ENCODE results near the gene PIK3C3.

PIK3C3 gene

GRCh38 chr18:41954827-41955613 lies at the start of gene PIK3C3:
PIK3C3 (plus strand) TSS chr18:41955234; CDS start chr18:41955292, 58 bp downstream.
- DNase-seq (ENCODE audit: low read depth) = peak; percentile 98
- TF ChIP-seq CTCF (IDR thresholded peaks at IDR 0.05; ENCODE audit: low read depth, low read length, missing control alignments) = no peak
- in situ Hi-C loops (cut with HindIII; ENCODE audit: low sequenced_read_pairs) = no loop called here
- H3K4me3 ChIP-seq (ENCODE audit: low read depth, low read length) = peak within 1 kb of the TSS; percentile 71

GRCh38 chr18:41905786-41906527 lies 49.1 kb upstream of the PIK3C3 start:
- no peak for DNase-seq (ENCODE audit: low read depth)
- H3K4me3 ChIP-seq (ENCODE audit: low read depth, low read length) = no peak overlapping the region
- no peak for TF ChIP-seq CTCF (IDR thresholded peaks at IDR 0.05; ENCODE audit: low read depth, low read length, missing control alignments)
- in situ Hi-C loops (cut with HindIII; ENCODE audit: low sequenced_read_pairs) = no loop called here

GRCh38 chr18:41906528-41907146 lies 48.4 kb upstream of the PIK3C3 start:
- no peak overlapping the region for H3K4me3 ChIP-seq (ENCODE audit: low read depth, low read length)
- peak; percentile 63 for DNase-seq (ENCODE audit: low read depth)
- peak; percentile 35 for TF ChIP-seq CTCF (IDR thresholded peaks at IDR 0.05; ENCODE audit: low read depth, low read length, missing control alignments)
- in situ Hi-C loops (cut with HindIII; ENCODE audit: low sequenced_read_pairs) = no loop called here

GRCh38 chr18:41917181-41917580 lies 37.9 kb upstream of the PIK3C3 start:
- no peak overlapping the region for H3K4me3 ChIP-seq (ENCODE audit: low read depth, low read length)
- no peak for DNase-seq (ENCODE audit: low read depth)
- TF ChIP-seq CTCF (IDR thresholded peaks at IDR 0.05; ENCODE audit: low read depth, low read length, missing control alignments) = no peak
- in situ Hi-C loops (cut with HindIII; ENCODE audit: low sequenced_read_pairs) = no loop called here

- in situ Hi-C loops (cut with HindIII; ENCODE audit: low sequenced_read_pairs) = no loop called here
- H3K4me3 ChIP-seq (ENCODE audit: low read depth, low read length) = no peak overlapping the region
- no peak for TF ChIP-seq CTCF (IDR thresholded peaks at IDR 0.05; ENCODE audit: low read depth, low read length, missing control alignments)
- no peak for DNase-seq (ENCODE audit: low read depth)
Measured at GRCh38 chr18:41921770-41922169, 33.3 kb upstream of the PIK3C3 start.

GRCh38 chr18:41922176-41922575 lies 32.9 kb upstream of the PIK3C3 start:
- DNase-seq (ENCODE audit: low read depth) = no peak
- in situ Hi-C loops (cut with HindIII; ENCODE audit: low sequenced_read_pairs) = no loop called here
- no peak for TF ChIP-seq CTCF (IDR thresholded peaks at IDR 0.05; ENCODE audit: low read depth, low read length, missing control alignments)
- no peak overlapping the region for H3K4me3 ChIP-seq (ENCODE audit: low read depth, low read length)

Data from astrocyte of the cerebellum (primary cell).